ENCODE measurements around the gene RAB17.

GRCh38 chr2:237577458-237577857 is 13.1 kb downstream of the RAB17 start:
- TF ChIP-seq POLR2AphosphoS5 (IDR thresholded peaks at IDR 0.05) (no peak), POLR2A (IDR thresholded peaks at IDR 0.05) (no peak)
